HG03196 (cell line): ENCODE measurements around the gene OR52M1.

Source experiments
- ATAC-seq: cut with Tn5 transposase; IDR thresholded peaks from one replicate; pipeline ENCODE4 v1.9.1; 2021; ENCODE audit not compliant: unreplicated experiment

Gene OR52M1

DNA sequence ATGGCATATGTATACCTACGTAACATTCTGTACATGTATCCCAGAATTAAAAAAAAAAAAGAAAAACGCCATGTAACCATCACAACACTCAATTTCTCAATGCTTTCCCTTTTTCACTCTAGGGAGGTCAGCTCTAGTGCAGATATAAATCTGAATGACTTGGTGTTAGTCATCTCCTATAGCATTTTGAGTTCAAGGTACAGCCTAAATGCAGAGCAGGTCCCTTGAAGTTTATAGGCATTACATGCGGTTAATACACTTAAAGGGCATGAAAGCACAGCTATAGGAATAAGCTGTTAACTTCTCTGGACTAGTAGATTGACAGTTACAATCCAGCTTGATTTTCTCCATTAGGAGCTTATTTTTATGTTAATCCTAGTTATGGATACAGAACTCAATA lies 20.4 kb downstream of the OR52M1 start:
- ATAC-seq: no peak

DNA sequence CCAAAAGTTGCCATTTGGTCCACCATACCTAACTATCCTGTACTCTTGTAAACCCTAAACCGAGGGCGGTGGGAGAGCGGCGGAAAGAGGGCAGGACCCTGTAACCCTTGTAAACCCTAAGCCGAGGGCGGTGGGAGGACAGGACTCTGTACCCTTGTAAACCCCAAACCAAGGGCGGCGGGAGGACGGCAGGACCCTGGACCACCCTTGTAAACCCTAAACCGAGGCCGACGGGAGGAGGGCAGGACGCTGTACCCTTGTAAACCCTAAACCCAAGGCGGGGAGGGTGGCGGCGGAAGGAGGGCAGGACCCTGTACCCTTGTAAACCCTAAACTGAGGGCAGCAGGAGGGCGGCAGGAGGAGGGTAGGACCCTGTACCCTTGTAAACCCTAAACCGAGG lies 24.1 kb downstream of the OR52M1 start:
- ATAC-seq: no peak

DNA sequence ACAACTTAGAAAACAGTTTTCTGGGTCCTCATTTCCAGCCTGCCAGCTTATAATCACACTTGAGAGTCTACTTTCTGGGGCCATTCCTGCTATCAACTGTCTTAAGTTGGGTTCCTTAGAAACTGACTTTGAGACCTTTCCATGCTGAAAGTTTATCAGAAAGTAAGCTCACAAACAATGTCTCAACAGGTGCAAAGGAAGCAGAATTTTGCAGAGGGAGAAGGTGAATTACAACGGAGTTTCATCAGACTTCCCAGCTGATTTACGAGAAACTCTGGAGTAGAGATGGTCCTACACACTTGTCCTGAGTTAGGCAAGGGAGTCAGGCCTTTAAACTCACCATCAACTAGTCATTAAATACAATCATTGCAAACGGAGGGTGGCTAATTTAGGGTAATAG lies 31.9 kb downstream of the OR52M1 start:
- ATAC-seq: no peak

DNA sequence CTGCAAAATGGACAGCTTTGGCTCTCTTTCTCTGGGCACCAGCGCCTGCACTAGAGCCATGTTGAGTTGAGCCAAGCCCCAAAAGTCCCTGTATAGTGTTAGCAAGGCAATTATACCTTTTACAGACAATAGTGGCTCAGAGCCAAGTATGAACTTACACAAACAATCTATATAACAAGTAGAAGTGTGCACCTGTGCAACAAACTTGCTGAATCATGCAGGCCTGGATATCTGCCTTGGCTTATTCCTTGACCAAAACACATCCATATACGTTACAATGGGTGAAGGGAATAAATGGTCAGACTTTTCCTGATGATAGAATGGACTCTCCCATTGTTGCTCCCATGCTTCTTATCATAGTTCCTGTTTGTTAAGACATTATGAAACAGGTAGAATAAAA lies 32.8 kb downstream of the OR52M1 start:
- ATAC-seq: no peak

DNA sequence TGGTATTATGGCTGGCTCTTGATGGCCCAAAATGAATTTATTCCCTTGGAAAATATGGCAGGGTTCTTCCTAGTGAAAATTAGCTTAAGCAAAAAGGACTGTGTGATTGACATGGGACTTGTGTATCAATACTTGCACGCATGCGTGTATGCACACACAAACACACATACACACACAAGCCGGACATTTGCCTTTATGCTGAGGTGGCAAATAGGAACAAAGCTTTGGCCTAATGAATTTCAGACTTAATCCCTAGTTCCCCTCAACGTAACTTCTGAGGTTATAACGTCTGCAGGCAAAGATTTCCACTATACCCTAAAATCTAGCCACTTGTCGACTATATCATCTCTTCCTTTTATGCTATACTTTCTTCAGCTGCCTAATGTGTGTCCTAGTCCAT lies 33.6 kb downstream of the OR52M1 start:
- ATAC-seq: no peak

DNA sequence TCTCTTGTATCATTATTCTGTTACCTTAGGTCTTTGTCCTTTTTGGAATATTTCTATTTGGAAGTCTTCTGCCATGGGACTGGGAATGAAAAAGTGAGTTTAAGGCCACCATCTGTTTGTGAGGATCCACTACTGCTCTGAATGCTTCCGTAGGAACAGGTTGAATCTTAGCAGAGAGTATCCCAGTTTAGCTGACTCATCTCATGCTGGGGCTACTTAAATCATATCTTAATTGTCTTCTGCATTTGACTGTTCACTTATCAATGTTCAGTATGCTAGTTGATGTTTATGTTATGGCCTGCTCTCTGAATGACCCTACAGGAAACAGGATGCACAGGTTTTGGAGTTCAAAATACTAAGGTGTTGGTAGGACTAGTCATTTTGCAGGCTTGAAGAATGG lies 35.1 kb downstream of the OR52M1 start:
- ATAC-seq: no peak

DNA sequence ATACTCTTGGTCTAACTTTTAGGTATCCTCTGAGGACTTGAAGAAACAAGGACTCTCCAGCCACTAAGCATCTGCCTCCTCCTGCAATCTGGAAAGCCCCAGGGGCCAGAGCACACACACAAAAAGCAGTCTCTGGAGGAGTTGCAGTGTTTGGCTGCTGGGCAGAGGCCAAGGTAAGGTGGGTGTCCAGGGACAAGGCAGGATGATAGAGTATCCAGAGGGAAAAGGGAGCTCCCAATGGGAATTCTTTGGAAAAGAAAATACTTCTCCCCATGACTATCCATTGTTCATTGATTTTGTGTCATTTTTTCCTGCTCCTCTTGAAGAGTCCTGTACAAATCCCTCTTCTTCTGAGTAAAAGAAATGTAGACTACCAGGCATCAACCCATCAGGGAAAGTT lies 36.5 kb downstream of the OR52M1 start, which contains the start of gene OR52I2:
Gene OR52I2 (plus strand): TSS at position 301 of the 400 bp plus-strand sequence.
- no peak for ATAC-seq

DNA sequence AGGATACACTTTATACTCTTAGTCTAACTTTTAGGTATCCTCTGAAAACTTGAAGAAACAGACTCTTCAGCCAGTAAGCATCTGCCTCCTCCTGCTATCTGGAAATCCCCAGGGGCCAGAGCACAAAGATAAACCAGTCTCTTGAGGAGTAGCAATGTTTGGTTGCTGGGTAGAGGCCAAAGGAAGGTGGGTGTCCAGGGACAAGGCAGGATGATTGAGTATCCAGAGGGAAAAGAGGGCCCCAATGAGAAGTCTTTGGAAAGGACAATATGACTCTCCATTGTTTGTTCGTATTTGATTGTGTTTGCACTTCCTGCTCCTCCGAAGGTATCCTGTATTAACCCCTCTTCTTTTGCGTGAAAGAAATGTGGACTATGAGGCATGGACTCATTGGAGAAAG lies 44.0 kb downstream of the OR52M1 start:
- no peak for ATAC-seq

DNA sequence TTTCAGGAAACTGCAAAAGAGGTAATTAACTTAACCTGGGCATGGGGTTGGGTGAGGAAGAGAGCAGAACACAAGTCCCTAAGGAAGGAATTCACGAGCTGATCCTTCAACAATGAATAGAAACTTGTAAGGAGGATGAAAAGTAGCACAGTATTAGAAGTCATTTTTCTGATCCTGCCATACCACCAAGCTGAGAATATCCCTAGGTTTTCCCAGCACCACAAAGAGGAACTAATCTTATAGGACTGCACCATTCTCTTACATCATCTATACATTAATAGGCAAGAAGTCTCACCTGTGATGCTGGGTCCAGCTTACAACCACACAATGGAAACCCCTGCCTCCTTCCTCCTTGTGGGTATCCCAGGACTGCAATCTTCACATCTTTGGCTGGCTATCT lies 48.7 kb downstream of the OR52M1 start, which contains the start of gene OR52I1:
Gene OR52I1 (plus strand): TSS at position 301 of the 400 bp plus-strand sequence. CDS start 0 bp downstream, at position 301.
- ATAC-seq: no peak
